H1 (cell line): ENCODE data around the gene PTPRJ. TPM values are rescaled to one million over a fixed set of nuclear protein-coding genes. Genes with fewer than 3 reads are reported as not detected.

Experiments
- CTCF ChIA-PET: fragments of 300-600 bp; sonication (Branson Sonifier 250); formaldehyde crosslinking; loops from one replicate; lab custom pipeline; 2021; ENCODE audit not compliant: partially characterized antibody; lab: Charles Lee
- POLR2A ChIA-PET: fragments of 300-600 bp; sonication (Branson Sonifier 250); formaldehyde crosslinking; loops from one replicate; lab custom pipeline; 2021; ENCODE audit warnings: inconsistent platforms; ENCODE audit not compliant: partially characterized antibody; lab: Charles Lee
- DNase-seq, 2 experiments: peaks; one replicate each; pipeline versions ENCODE4 v3.0.0 to v3.0.0-alpha.2; 2010 to 2022; ENCODE audit warnings: low spot score in 2 of 2, low read depth in 1 of 2, mixed read lengths in 1 of 2
- FAIRE-seq: peaks from 2 replicates; lab custom pipeline; 2011; peaks lifted over from hg19 to GRCh38; lab: Jason Lieb, UNC
- H2AFZ ChIP-seq: 2 replicates; pipeline ENCODE4 v1.8.1; 2012; ENCODE audit warnings: low read length, inconsistent platforms
- H2AK5ac ChIP-seq: 2 replicates; pipeline ENCODE4 v1.6.1; 2013; ENCODE audit warnings: low read depth, low read length
- H2BK120ac ChIP-seq: replicated peaks from 2 replicates; pipeline ENCODE3; 2013; ENCODE audit warnings: low read depth, low read length, inconsistent platforms
- H2BK12ac ChIP-seq: 2 replicates; pipeline ENCODE4 v1.6.1; 2013; ENCODE audit warnings: low read depth, low read length
- H2BK15ac ChIP-seq: 2 replicates; pipeline ENCODE4 v1.6.1; 2013; ENCODE audit warnings: low read length
- H2BK20ac ChIP-seq: 2 replicates; pipeline ENCODE4 v1.6.1; 2013; ENCODE audit warnings: low read length
- H2BK5ac ChIP-seq: 2 replicates; pipeline ENCODE4 v1.6.1; 2013; ENCODE audit warnings: low read depth, low read length
- H3K14ac ChIP-seq: 2 replicates; pipeline ENCODE4 v1.6.1; 2013; ENCODE audit warnings: inconsistent platforms; ENCODE audit not compliant: insufficient read length
- H3K18ac ChIP-seq: 2 replicates; pipeline ENCODE4 v1.6.1; 2013; ENCODE audit warnings: low read length; ENCODE audit errors: extremely low read depth
- H3K23ac ChIP-seq: 2 replicates; pipeline ENCODE4 v1.6.1; 2013; ENCODE audit warnings: inconsistent platforms; ENCODE audit not compliant: insufficient read length
- H3K23me2 ChIP-seq: 2 replicates; pipeline ENCODE4 v1.6.1; 2013; ENCODE audit warnings: low read depth, low read length
- H3K27ac ChIP-seq: 2 replicates; pipeline ENCODE4 v1.6.1; 2011; ENCODE audit warnings: low read depth, low read length, inconsistent platforms
- H3K27me3 ChIP-seq, 4 experiments: replicated peaks in 1 of 4; 1 replicate in 1 of 4; 2 replicates in 3 of 4; pipeline versions ENCODE4 v1.6.1 to v1.8.1; 2011 to 2013; ENCODE audit warnings: low read length in 3 of 4, mild to moderate bottlenecking in 3 of 4, inconsistent platforms in 2 of 4, mixed read lengths in 2 of 4, moderate library complexity in 1 of 4; ENCODE audit not compliant: control insufficient read depth in 3 of 4, insufficient read depth in 3 of 4; ENCODE audit errors: extremely low read depth in 1 of 4
- H3K36me3 ChIP-seq, 4 experiments: 2 replicates each; pipeline versions ENCODE4 v1.6.1 to v1.8.1; 2011 to 2013; ENCODE audit warnings: mild to moderate bottlenecking in 4 of 4, low read length in 3 of 4, moderate library complexity in 2 of 4, control low read depth in 1 of 4, inconsistent platforms in 1 of 4; ENCODE audit not compliant: insufficient read depth in 4 of 4, control insufficient read depth in 2 of 4
- H3K4ac ChIP-seq: replicated peaks from 2 replicates; pipeline ENCODE3; 2013; ENCODE audit warnings: low read length, low read depth, mixed read lengths, inconsistent platforms; ENCODE audit not compliant: insufficient read length
- H3K4me1 ChIP-seq, 4 experiments: replicated peaks in 1 of 4; 1 replicate in 1 of 4; 2 replicates in 3 of 4; pipeline versions ENCODE4 v1.6.1 to v1.8.1; 2011 to 2013; ENCODE audit warnings: low read length in 3 of 4, inconsistent platforms in 2 of 4, mixed read lengths in 1 of 4; ENCODE audit not compliant: insufficient read depth in 4 of 4, control insufficient read depth in 3 of 4
- H3K4me2 ChIP-seq, 2 experiments: 2 replicates each; pipeline versions ENCODE4 v1.6.1 to v1.8.1; 2011 to 2013; ENCODE audit warnings: low read depth in 2 of 2, low read length in 2 of 2, control low read depth in 1 of 2, inconsistent platforms in 1 of 2, mild to moderate bottlenecking in 1 of 2; ENCODE audit not compliant: insufficient read depth in 1 of 2
- H3K4me3 ChIP-seq, 4 experiments: fragments of 200-600, 300-600 bp in 1 of 4; sonication (generic), shearing (Covaris generic), sonication (Bioruptor Twin) in 1 of 4; 2 replicates each; pipeline versions ENCODE4 v1.5.1 to v1.8.1; 2011 to 2016; ENCODE audit warnings: low read length in 4 of 4, low read depth in 3 of 4, control low read depth in 2 of 4, inconsistent platforms in 2 of 4, mild to moderate bottlenecking in 2 of 4, mixed read lengths in 1 of 4, moderate library complexity in 1 of 4; ENCODE audit not compliant: insufficient read depth in 2 of 4; ENCODE audit errors: extremely low read depth in 1 of 4
- H3K56ac ChIP-seq: replicated peaks from 2 replicates; pipeline ENCODE3; 2013; ENCODE audit warnings: low read depth, mild to moderate bottlenecking, mixed read lengths, low read length, inconsistent platforms; ENCODE audit not compliant: insufficient read length
- H3K79me1 ChIP-seq: 2 replicates; pipeline ENCODE4 v1.6.1; 2013; ENCODE audit warnings: low read depth, low read length, control low read depth
- H3K79me2 ChIP-seq, 2 experiments: 2 replicates each; pipeline versions ENCODE4 v1.6.1 to v1.8.1; 2012 to 2013; ENCODE audit warnings: low read length in 2 of 2, mild to moderate bottlenecking in 2 of 2, inconsistent platforms in 1 of 2; ENCODE audit not compliant: insufficient read depth in 2 of 2, control insufficient read depth in 1 of 2
- H3K9ac ChIP-seq, 4 experiments: replicated peaks in 1 of 4; 1 replicate in 1 of 4; 2 replicates in 3 of 4; pipeline versions ENCODE4 v1.6.1 to v1.8.1; 2011 to 2013; ENCODE audit warnings: low read depth in 3 of 4, low read length in 3 of 4, control low read depth in 2 of 4, mild to moderate bottlenecking in 2 of 4, moderate library complexity in 2 of 4, inconsistent platforms in 1 of 4; ENCODE audit errors: extremely low read depth in 1 of 4
- H3K9me3 ChIP-seq, 2 experiments: 2 replicates each; pipeline versions ENCODE4 v1.6.1 to v1.8.1; 2012 to 2013; ENCODE audit warnings: mild to moderate bottlenecking in 2 of 2, moderate library complexity in 2 of 2, control low read depth in 1 of 2, inconsistent platforms in 1 of 2, low read depth in 1 of 2, low read length in 1 of 2, mixed read lengths in 1 of 2; ENCODE audit not compliant: insufficient read depth in 2 of 2
- H4K20me1 ChIP-seq, 2 experiments: replicated peaks in 1 of 2; 2 replicates each; pipeline versions ENCODE3 to v1.8.1; 2011 to 2013; ENCODE audit warnings: inconsistent platforms in 2 of 2, low read length in 2 of 2, mild to moderate bottlenecking in 1 of 2; ENCODE audit not compliant: insufficient read depth in 2 of 2, control insufficient read depth in 1 of 2
- H4K5ac ChIP-seq: 2 replicates; pipeline ENCODE4 v1.6.1; 2013; ENCODE audit warnings: low read length, low read depth, mixed read lengths, inconsistent platforms; ENCODE audit not compliant: insufficient read length
- H4K8ac ChIP-seq: 2 replicates; pipeline ENCODE4 v1.8.0; 2013; ENCODE audit warnings: mild to moderate bottlenecking, moderate library complexity, low read length, inconsistent platforms; ENCODE audit not compliant: insufficient read depth; ENCODE audit errors: extremely low read depth
- H4K91ac ChIP-seq: replicated peaks from 2 replicates; pipeline ENCODE3; 2013; ENCODE audit warnings: low read length, mixed read lengths, inconsistent platforms; ENCODE audit not compliant: insufficient read length
- BRCA1 ChIP-seq: IDR thresholded peaks from 2 replicates; pipeline ENCODE4 v1.6.1; 2012; ENCODE audit warnings: low read depth, low read length, improper control_type of control experiment
- CEBPB ChIP-seq: IDR thresholded peaks from 2 replicates; pipeline ENCODE4 v1.6.1; 2012; ENCODE audit warnings: low read depth, low read length
- CREB1 ChIP-seq: IDR thresholded peaks from 2 replicates; pipeline ENCODE4 v1.6.1; 2012; ENCODE audit warnings: inconsistent platforms
- CTBP2 ChIP-seq: IDR thresholded peaks from 2 replicates; pipeline ENCODE4 v1.7.0; 2011; ENCODE audit warnings: borderline replicate concordance, mild to moderate bottlenecking, moderate library complexity, mixed read lengths, low read length; ENCODE audit not compliant: insufficient read depth, insufficient read length
- HDAC2 ChIP-seq, 2 experiments: fragments of 300-600 bp in 1 of 2; sonication (generic) in 1 of 2; IDR thresholded peaks; 2 replicates each; pipeline ENCODE4 v1.6.1; 2011 to 2012; ENCODE audit warnings: low read depth in 2 of 2, low read length in 2 of 2, mild to moderate bottlenecking in 2 of 2, moderate library complexity in 2 of 2, borderline replicate concordance in 1 of 2, inconsistent platforms in 1 of 2
- KDM5A ChIP-seq: fragments of 200-600 bp; IDR thresholded peaks from 2 replicates; pipeline ENCODE4 v1.7.1; 2012; ENCODE audit warnings: mild to moderate bottlenecking, low read length, inconsistent platforms, mixed read lengths
- PHF8 ChIP-seq: fragments of 200-600 bp; sonication (generic); conservative IDR thresholded peaks from 2 replicates; pipeline ENCODE4 v1.7.1; 2012; ENCODE audit warnings: low read depth, mild to moderate bottlenecking, inconsistent platforms, low read length, moderate library complexity
- POU5F1 ChIP-seq: IDR thresholded peaks from 2 replicates; pipeline ENCODE4 v1.6.1; 2011; ENCODE audit warnings: low read depth, mild to moderate bottlenecking, low read length, moderate library complexity
- RFX5 ChIP-seq: IDR thresholded peaks from 2 replicates; pipeline ENCODE4 v1.6.1; 2011; ENCODE audit warnings: low read depth, low read length, improper control_type of control experiment, borderline replicate concordance
- SP1 ChIP-seq: IDR thresholded peaks from 2 replicates; pipeline ENCODE4 v1.6.1; 2011; ENCODE audit warnings: low read depth, low read length
- TAF1 ChIP-seq: IDR thresholded peaks from 2 replicates; pipeline ENCODE4 v1.6.1; 2011; ENCODE audit warnings: mild to moderate bottlenecking, low read depth, low read length
- YY1 ChIP-seq: IDR thresholded peaks from 2 replicates; pipeline ENCODE4 v1.6.1; 2011; ENCODE audit warnings: low read depth, mild to moderate bottlenecking, low read length
- ZNF274 ChIP-seq: IDR thresholded peaks from 2 replicates; pipeline ENCODE4 v1.7.0; 2012; ENCODE audit warnings: low read length, borderline replicate concordance; ENCODE audit errors: extremely low read depth
- WGBS, 2 experiments: shearing (Covaris generic) in 1 of 2; methylation state at CpG; one replicate each; pipeline versions ENCODE4 v1.1.6 to v1.1.7; 2013 to 2015; ENCODE audit warnings: low lambda C conversion rate in 2 of 2, mixed read lengths in 2 of 2, inconsistent platforms in 1 of 2, low coverage in 1 of 2, missing lambda C conversion rate in 1 of 2; ENCODE audit not compliant: insufficient replicate concordance in 2 of 2, insufficient coverage in 1 of 2, insufficient read length in 1 of 2; ENCODE audit errors: extremely low coverage in 1 of 2, missing lambda C conversion rate in 1 of 2; 5-methylcytosine and 5-hydroxymethylcytosine counted together
- polyA plus RNA-seq, 7 experiments: library from polyadenylated mRNA; depleted of rRNA in 3 of 7; stranded (reverse) in 5 of 7; unstranded in 2 of 7; fragments of >200 nt in 5 of 7; fragments of 200-250 nt in 2 of 7; gene quantifications; 1 replicate in 5 of 7; 2 replicates in 1 of 7; 4 replicates in 1 of 7; pipeline versions ENCODE4 v1.2.1 to v1.2.3, GENCODE V29; 2011 to 2013; ENCODE audit warnings: missing spikeins in 2 of 7, mixed read lengths in 2 of 7
- total RNA-seq: library from RNA; stranded (reverse); fragmentation: NEBNext Ultra II Directional; extraction: Animal tissue kit (Norgen Biotek cat#: 25700); gene quantifications from 2 replicates; pipeline ENCODE4 v1.2.1, GENCODE V29; 2021

Gene PTPRJ
- total and polyA plus RNA-seq, 2 of the 8 experiments (the other 6 are each of a cell fraction or from before 2014, with no cell fraction given), result 4.4 to 22.6 TPM

DNA sequence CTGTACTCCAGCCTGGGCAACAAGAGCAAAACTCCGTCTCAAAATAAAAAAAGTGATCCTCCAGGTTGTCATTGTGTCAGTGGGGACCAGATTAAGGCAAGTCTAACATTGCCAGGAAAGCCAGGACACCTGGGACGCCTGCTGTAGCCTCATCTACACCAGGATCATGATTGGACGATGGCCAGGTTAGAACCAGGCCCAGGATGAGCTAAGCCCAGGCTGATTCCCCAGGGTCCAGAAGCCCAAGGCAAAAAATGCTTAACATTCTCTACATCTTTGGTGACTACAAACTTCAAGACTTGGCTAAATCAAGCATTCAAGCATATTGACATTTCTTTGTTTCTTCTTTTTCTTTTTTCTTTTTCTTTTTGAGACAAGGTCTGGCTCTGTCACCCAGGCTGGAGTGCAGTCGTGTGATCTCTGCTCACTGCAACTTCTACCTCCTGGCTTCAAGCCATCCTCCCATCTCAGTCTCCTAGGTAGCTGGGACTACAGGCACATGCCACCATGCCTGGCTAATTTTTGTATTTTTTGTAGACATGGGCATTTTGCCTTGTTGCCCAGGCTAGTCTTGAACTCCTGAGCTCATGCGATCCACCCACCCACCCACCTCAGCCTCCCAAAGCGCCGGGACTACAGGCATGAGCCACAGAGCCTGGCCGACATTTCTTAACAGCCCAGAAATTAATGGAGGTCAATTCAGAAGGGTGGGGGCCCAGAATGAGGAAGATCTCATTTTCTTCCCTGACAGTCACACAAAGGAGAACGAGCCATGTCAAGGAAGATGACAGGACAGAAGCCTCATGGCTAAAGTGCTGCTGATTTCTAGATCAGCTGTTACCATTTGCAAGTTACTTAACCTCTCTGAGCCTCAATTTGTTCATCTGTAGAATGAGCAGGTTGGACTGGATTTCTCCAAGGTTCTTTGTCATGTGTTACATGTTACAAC lies 12.5 kb upstream of the PTPRJ start:
- no peak overlapping the region for H2BK15ac ChIP-seq

More for the DNA sequence above, 12.5 kb upstream of the PTPRJ start:
- 87% methylated on average over 8 of the region's 9 CpGs; no CpG with 5 or more reads in 1 of the 2 experiments for WGBS, 2 experiments
- no peak overlapping the region for H4K8ac ChIP-seq
- H2BK20ac ChIP-seq, result no peak overlapping the region
- no peak overlapping the region for H2BK12ac ChIP-seq
- H3K36me3 ChIP-seq, result no peaks in the 10 kb centered on the region
- H3K23me2 ChIP-seq, result no peaks in the 10 kb centered on the region
- no peak overlapping the region for H2AFZ ChIP-seq
- H4K20me1 ChIP-seq, result no peaks in the 10 kb centered on the region
- H3K4me1 ChIP-seq, result no peaks in the 10 kb centered on the region; a peak in 1 of 7 replicates
- DNase-seq, result no peak
- no peak for TF ChIP-seq KDM5A
- no peak for TF ChIP-seq YY1
- TF ChIP-seq BRCA1, result no peak
- TF ChIP-seq CTBP2, result no peak
- TF ChIP-seq POU5F1, result no peak
- no peak for TF ChIP-seq ZNF274
- no peak for TF ChIP-seq RFX5
- TF ChIP-seq TAF1, result no peak
- TF ChIP-seq CEBPB, result no peak
- no peak for TF ChIP-seq SP1
- TF ChIP-seq HDAC2 (IDR thresholded peaks at IDR 0.05; ENCODE audit: borderline replicate concordance in 1 of 2, low read depth in 2 of 2, low read length in 2 of 2), result no peak
- TF ChIP-seq PHF8, result no peak
- TF ChIP-seq CREB1, result no peak
- H3K79me1 ChIP-seq, result no peaks in the 10 kb centered on the region
- no peak overlapping the region for H3K18ac ChIP-seq
- no peak overlapping the region for H4K5ac ChIP-seq
- no peaks in the 10 kb centered on the region for H3K27me3 ChIP-seq
- FAIRE-seq, result no peak
- H3K4me3 ChIP-seq, result no peak overlapping the region
- no peaks in the 10 kb centered on the region for H3K79me2 ChIP-seq
- no peak overlapping the region for H2BK120ac ChIP-seq
- no peak overlapping the region for H3K27ac ChIP-seq
- ChIA-PET CTCF (interaction anchor here (0.7 to 8.5 kb wide), 3 partner anchors 25 to 141 kb away, joined by 3 to 45 read pairs (median 3); no protein-coding TSS in a partner anchor), POLR2A (no interaction called here)
- H4K91ac ChIP-seq, result no peak overlapping the region
- H3K4me2 ChIP-seq, result no peak overlapping the region
- no peak overlapping the region for H2AK5ac ChIP-seq
- H3K4ac ChIP-seq, result no peak overlapping the region
- no peak overlapping the region for H3K56ac ChIP-seq
- no peaks in the 10 kb centered on the region for H3K9me3 ChIP-seq
- no peak overlapping the region for H3K14ac ChIP-seq
- no peak overlapping the region for H3K23ac ChIP-seq
- no peak overlapping the region for H2BK5ac ChIP-seq
- H3K9ac ChIP-seq, result no peak overlapping the region
